GM18499 (cell line): ENCODE measurements around the gene SSC5D.
"Not testable (repeated sequence)": the region's sequence is repeated elsewhere in the genome, so short reads cannot be mapped to it uniquely, and the experiment has no call there.

ENCODE experiments used
- ATAC-seq: cut with Tn5 transposase; IDR thresholded peaks from one replicate; pipeline ENCODE4 v1.9.1; 2021; ENCODE audit warnings: moderate number of reproducible peaks; ENCODE audit not compliant: insufficient read depth, unreplicated experiment

The SSC5D gene

DNA sequence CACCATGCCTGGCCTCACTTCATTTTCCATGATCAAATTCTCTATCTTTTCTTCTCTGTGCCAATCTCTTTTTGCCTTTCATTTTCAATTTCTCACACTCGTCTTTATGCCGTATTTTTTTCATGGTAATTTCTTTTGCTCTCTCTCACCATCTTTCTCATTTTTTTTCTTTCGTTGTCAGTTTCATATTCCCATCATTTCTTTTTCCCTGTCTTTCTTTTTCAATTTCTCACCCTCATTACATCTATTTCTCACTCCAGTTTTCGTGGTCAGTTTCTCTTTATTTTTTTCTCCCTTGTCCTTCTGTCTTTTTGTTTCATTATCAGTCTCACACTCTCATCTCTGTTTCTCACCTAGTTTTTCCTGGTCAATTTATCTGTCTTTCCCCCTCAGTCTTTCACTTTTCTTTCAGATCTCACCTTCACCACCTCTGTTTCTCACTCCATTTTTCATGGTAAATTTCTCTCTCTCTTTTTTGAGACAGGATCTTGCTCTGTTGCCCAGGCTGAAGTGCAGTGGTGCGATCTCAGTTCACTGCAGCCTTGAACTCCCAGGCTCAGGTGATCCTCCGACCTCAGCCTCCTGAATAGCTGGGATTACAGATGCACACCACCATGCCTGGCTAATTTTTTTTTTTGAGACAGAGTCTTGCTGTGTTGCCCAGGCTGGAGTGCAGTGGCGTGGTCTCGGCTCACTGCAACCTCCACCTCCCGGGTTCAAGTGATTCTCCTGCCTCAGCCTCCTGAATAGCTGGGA is 14.1 kb downstream of the SSC5D start:
- ATAC-seq: no peak

DNA sequence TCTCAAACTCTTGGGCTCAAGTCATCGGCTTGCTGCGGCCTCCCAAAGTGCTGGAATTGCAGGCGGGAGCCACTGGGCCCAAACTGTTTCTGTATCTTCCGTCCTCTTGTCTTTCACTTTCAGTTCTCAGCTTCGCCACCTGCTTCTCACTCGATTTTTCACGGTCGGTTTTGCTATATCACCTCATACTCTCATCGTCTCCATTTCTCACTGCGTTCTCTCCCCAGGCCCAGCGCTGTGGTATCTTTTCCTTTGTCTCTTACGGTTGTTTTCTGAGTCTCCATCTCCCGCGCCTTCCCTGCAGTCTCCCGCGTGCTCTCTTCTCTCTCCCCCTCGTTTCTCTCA is 14.9 kb downstream of the SSC5D start:
- no peak for ATAC-seq

DNA sequence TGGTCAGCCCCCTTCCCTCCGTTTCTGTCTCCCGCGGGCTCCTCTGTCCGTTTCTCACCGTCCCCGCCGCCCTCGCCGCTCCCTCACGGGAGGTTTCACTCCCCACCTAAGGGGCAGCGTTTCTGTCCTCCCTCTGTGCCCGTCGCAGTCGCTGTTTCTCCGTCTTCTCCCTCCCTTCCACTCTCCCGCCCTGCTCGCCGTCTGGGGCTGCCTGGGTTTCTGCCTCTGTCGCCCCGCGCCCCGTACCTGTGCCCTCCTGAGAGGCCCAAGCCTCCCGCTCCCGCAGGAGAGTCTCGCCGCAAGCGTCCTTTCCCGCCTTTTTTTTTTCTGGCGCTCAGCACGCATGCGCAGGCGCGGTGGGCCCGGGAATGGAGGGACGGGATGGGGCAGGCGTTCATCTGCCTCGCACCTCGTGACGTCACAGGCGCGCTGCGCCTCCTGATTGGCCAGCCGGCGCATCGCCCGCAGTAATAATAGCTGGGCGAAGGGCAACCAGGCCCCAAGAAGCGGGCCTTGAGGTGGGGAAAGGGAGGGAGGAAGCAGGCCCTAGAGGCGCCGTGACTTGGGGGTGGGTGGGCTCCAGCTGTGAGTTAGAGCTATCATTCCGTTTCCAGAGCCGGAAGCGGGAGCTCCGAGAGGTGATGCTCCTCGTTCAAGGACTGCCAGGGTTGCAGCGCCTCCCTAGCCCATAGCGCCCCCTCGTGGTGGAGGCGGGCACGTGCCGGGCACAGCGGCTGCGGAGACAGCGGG is 15.4 kb downstream of the SSC5D start:
- ATAC-seq: no peak

DNA sequence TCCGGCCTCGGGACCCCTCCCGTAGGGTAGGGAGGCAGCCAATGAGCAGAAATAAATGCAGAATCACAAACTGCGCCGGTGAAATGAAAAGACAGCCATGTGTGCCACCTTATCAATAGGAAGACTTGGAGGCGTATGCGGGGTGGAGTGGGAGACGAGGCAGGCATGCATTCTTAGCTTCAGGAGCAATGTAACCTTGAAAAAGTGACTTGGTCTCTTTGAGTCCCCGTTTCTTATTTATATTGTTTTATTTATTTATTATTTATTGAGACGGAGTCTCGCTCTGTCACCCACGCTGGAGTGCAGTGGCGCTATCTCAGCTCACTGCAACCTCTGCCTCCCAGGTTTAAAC is 16.0 kb downstream of the SSC5D start:
- ATAC-seq: no peak

DNA sequence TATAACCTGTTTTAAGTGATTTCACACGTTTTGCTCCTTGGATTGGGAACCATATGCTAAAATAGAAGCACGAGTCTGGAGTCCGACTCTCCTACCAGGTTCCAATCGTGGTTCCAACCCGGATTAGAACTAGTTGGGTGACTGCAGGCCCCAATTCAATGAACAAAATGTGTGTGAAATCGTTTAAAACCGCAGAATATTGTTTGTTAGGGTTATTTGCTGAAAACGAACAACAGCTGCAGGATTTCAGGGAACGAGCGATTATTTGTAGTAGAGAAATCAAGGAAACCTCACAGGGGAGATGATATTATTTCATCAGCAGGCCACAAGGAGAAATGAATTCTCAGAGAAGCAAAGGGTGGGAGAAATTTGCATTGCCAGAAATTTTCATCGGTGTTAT is 16.7 kb downstream of the SSC5D start:
- ATAC-seq: no peak

DNA sequence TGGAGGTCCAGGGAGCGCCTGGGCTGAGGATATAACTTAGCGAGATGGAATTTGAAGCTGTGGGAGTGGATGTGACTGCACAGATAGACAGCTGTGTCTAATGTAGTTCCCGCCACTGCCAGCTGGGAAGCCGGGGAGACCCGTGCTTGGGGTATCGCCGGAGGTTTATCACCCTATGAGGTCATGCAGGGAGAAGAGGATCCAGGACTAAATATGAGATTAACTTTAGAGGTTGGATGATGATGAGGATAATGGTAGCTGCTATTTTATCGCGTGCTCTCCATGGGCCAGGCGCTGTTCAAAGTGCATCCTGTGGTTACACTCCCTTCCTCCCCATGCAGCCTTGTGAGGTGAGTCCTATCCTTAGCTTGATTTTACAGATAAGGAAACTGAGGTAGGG is 19.9 kb downstream of the SSC5D start:
- ATAC-seq: no peak

DNA sequence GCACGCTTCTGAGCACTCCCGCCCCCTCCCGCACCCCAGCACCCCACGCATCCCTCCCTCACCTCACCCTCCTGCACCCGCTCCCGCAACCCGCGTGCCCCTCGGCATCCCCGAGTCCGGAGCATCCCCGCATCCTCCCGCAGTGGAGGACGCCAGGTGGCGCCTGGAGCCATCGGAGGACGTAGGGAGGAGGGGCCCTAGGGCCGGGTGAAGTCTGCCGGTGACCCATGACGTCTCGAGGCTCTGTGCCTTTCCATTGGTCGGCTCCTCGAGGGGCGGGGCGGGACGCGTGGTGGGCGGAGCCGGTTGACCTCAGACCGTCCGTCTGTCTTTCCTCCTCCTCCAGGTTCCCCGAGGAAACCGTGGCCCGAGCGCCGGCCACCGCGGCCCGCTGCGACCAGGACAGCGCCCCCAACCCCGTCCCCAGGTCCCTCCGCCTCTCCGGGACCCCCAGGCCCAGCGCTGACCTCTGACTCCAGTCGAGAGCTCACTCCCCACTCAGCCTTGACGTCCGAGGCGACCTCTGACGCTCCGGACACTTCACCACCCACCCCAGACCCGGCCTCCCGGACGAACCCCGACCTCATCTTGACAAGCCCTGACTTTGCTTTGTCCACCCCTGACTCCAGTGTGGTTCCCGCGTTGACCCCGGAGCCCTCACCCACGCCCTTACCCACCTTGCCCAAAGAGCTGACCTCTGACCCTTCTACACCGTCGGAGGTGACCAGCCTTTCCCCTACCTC is 28.8 kb downstream of the SSC5D start:
- no peak for ATAC-seq

DNA sequence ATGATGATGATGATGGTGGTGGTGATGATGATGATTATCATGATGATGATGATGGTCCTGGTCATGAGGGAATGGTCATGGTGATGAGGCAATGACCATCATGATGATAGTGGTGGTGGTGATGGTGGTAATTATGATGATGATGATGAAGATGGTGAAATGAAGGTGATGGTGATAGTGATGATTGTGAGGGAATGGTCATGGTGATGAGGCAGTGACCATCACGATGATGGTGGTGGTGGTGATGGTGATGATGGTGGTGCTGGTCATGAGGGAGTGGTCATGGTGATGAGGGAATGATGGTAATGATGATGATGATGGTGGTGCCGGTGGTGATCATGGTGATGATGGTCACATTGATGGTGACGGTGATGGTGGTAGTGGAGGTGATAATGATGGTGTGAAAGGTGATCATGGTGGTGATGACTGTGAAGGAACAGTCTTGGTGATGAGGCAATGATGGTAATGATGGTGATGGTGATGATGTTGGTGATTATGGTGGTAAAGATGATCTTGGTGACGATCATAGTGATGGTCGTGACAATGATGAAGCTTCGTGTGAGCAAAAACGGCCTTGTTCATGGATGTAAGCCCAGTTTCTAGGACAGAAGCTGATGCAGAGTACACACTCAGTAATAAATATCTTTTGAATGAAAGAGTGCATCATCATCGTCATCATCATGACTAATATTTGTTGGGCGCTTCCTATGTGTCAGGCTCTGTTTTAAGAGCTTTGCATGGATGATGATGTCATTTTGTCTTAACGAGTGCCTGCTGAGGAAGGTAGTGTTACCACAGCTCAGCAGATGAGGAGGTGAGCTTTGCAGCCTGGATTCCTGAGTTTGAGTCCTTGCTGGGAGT is 31.4 kb downstream of the SSC5D start:
- no peak for ATAC-seq

DNA sequence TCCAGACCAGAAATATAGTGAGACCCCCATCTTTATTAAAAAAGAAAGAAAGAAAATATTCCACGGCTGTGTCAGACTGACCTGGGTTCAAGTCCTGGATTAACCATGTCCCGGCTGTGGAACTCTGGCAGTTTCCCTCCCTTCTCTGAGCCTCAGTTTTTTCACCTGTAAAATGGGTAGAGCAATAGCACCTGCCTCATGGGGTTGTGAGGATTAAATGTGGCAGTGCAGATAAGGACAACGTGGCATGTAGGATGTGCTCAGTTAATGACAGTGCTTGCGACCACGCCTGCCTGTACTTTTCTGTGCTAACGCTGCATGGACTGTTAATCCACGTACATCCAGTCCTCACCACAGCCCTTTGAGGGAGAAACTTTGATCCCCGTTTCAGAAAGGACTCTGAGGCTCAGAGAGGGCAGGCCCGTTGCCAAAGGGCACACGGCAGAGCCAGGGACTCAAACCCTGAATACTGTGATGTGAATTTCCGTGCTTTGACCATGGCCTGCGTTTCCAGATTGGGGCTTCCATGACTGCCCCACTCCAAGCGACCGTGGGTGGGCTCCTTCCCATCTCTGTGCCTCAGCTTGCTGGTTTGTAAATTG is 32.6 kb downstream of the SSC5D start:
- no peak for ATAC-seq

DNA sequence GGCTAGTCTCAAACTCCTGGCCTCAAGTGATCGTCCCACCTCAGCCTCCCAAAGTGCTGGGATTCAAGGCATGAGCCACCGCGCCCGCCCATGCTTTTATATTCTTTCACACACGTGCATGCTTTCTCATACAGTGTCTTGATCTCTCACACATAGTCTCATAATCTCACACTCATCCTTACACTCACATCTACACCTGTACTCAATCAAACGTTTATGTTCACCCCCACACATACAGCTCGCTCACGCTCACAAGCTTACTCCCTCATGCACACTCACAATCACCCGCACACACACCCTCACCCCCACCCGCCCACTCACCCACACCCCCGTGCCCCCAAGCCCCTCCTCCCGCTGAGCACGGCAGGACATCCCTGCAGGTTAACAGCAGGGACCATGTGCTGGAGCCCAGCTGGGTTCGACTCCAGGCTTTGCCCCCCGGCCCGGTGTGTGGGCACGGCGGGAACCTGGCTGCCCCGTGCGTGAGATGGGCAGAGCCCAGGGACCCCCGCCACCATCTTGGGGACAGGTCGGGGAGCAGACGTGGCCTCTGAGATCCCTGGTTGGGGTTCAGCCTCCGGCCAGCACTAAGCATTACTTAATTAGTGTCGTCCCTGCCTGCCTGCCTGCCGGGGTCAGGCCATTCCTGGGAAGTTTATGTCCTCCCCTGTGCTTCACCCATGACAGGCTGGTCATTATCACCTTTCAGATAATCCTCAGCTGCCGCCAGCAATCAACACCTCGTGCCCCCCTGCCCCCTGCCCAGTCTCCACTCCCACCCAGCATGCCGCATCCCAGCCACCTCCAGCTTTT is 37.3 kb downstream of the SSC5D start:
- ATAC-seq: no peak

DNA sequence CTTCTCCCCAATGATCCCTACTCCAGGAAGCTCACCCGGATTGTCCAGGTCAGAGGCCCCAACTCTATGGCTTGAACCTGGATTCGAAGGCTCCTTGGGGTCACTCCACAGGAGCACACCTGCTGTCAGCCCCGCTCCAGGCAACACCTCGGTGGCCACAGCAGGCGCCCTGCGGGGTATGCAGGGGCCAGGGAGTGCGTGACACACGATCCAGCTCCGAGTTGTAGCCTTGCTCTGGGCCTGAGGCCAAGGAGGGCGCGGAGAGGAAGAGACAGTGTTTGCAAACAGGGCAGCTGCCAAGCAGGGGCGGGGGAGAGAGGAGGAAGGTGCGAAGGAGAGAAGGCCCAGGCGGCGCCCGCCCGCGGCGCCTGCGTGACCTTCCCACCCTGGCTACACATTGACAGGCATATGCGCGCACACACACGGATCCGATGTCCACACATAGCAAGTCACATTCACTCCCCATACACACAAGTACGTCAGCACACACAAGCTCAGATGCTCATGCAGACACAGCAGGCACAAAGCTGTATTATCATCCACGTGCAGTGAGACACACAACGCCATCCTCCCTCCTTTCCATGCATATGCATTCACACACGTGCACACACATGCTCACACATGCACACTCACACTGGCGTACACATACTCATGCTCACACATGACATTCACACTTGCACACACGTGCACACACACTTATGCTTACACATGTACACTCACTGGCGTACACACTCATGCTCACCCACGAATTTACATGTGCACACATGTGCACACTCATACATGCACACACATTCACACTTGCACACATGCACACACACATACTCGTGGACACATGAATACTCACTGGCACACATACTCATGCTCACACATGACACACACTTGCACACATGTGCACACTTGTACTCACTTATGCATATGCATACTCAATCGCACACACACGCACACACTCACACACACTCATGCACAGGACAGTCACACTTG is 38.3 kb downstream of the SSC5D start:
- no peak for ATAC-seq

DNA sequence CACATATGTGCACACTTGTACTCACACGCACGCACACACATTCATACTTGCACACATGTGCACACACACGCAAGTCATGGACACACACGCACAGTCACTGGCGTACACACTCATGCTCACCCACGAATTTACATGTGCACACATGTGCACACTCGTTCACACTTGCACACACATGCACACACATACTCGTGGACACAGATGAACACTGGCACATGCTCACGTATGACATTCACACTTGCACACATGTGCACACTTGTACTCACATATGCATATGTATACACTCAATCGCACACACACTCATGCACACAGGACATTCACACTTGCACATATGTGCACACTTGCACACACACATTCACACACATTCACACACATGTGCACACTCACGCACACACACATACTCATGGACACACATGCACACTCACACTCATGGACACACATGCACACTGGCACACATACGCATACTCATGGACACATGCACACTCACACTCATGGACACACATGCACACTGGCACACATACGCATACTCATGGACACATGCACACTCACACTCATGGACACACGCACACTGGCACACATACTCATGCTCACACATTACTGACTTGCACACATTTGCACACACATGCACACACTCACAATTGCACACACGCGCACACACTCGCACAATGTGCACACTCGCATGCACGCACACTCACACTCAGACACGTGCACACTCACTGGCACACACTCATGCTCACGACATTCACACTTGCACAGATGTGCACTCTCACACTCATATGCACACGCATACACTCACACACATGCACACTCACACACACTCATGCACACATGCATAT is 39.2 kb downstream of the SSC5D start:
- ATAC-seq: no peak

DNA sequence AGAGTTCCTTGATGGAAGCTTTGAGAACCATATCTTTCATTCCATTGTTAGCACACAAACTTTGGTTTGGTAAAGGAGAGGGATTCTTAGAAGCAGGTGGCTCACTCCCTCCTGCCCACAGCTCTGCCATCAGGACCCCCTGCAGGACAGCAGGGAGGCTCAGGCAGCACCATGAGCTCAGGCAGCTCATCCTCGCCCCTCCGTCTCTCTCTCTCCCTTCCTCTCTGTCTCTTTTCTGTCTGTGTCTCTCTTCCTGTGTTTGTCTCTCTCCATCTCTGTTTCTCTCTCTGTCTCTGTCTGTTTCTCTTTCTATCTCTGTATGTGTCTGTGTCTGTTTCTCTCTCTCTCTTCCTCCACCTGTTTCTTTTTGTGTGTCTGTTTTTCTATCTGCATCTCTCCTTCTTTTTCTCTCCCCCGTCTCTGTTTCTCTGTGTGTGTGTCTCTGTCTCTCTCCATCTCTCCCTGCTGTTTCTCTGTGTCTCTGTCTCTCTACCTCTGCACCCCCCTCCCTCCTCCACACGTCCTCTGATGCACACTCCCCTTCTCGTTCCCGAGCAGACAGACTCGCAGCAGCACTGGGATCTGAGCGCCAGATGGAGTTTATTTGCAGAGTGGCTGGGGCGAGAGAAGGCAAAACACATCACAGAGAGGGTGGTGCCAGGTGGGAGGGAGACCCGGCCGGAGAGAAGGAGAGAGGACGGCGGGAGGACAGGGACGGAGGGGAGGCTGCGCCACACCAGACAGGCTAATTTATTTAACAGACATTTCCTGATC is 40.0 kb downstream of the SSC5D start:
- ATAC-seq: no peak

DNA sequence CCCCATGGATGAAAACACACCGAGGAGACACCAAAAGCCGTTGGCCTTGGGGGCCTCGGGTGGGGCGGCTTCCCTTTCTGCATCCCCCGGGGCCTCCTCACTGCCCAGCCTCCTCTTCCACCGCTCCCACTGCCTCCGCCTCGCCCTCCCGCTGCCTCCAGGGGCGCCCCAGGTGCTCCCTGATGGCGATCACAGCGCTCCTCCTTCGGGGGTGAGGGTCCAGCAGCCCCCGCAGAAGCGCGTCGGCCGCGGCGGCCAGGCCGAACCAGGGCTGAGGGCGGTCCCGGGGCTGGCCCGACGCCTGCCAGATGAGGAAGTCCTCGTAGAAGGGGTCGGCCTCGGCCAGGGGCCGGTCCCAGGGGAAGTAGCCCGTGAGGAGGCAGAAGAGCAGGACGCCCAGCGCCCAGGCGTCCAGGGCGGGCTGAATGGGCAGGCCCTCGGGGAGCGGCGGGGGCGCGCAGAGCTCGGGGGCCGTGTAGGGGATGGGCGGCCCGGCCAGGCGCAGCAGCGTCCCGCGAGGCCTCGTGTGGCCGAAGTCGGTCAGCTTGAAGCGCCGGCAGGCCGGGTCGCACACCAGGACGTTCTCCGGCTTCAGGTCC is 41.5 kb downstream of the SSC5D start:
- no peak for ATAC-seq

DNA sequence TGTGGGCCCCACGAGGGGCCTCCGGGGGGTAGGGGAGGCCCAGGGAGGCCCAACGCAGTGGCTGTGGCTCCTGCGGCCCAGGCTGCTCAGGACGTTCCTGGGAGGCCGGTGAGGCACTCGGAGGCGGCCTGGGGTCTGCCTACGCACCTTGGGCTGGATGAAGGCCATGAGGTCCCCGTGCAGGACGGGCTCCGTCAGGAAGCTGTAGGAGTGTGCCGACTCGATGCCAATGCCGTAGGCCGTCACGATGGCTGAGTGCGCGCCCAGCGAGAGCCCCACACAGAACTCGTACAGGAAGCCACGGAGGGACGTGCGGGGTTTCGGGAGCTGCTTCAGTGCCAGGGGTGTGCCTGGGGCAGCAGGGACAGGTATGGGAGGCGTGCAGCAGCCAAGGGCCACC is 42.8 kb downstream of the SSC5D start:
- ATAC-seq: no peak

DNA sequence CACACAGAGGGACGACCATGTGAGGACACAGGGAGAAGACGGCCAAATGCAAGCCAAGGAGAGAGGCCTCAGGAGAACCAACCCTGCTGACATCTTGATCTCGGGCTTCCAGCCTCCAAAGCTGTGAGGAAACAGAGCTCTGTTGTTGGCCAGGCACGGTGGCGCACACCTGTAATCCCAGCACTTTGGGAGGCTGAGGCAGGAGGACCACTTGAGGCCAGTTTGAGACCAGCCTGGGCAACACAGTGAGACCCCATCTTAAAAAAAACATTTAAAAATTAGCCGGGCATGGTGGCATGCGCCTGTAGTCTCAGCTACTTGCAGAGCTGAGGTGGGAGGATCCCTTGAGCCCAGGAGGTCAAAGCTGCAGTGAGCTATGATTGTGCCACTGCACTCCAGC is 46.0 kb downstream of the SSC5D start:
- ATAC-seq: not testable (repeated sequence)
